Stimulated activated CD4-positive, alpha-beta T cell treated with anti-CD3 and anti-CD28 coated beads, Interleukin-15, amount 100 ng/mL, for 48 hours (primary cell): Measurements from ENCODE around the gene MIA3.

Source experiments
- DNase-seq, 2 donors: peaks; one replicate each; pipeline ENCODE4 v3.0.0-alpha.2; 2020; ENCODE audit warnings: low read depth in 2 of 2

MIA3 gene

GRCh38 chr1:222618880-222619596 lies 1.1 kb downstream of the MIA3 start:
- no peak for DNase-seq

GRCh38 chr1:222620566-222620965 lies 2.7 kb downstream of the MIA3 start:
- DNase-seq: no peak

- no peak for DNase-seq
Measured at GRCh38 chr1:222622765-222623164, 4.9 kb downstream of the MIA3 start.

GRCh38 chr1:222623458-222623857 lies 5.6 kb downstream of the MIA3 start:
- DNase-seq: no peak

GRCh38 chr1:222624214-222624613 lies 6.3 kb downstream of the MIA3 start:
- DNase-seq: no peak

- DNase-seq: no peak
Measured at GRCh38 chr1:222627232-222627631, 9.3 kb downstream of the MIA3 start.

- DNase-seq: no peak
Measured at GRCh38 chr1:222629921-222630535, 12.1 kb downstream of the MIA3 start.

- no peak for DNase-seq
Measured at GRCh38 chr1:222631611-222632208, 13.8 kb downstream of the MIA3 start.

- DNase-seq: no peak
Measured at GRCh38 chr1:222632749-222633148, 14.9 kb downstream of the MIA3 start.

- DNase-seq: peak in 1 of 2 donors; percentile 62
Measured at GRCh38 chr1:222634180-222635013, 16.5 kb downstream of the MIA3 start.

GRCh38 chr1:222641269-222641948 lies 23.5 kb downstream of the MIA3 start:
- DNase-seq: no peak

GRCh38 chr1:222642468-222642867 lies 24.6 kb downstream of the MIA3 start:
- no peak for DNase-seq

GRCh38 chr1:222643606-222643937 lies 25.7 kb downstream of the MIA3 start:
- peak in 1 of 2 donors; percentile 17 for DNase-seq

GRCh38 chr1:222643938-222644635 lies 26.2 kb downstream of the MIA3 start:
- peak; percentile 91 to 96 for DNase-seq

- DNase-seq: no peak
Measured at GRCh38 chr1:222644636-222644980, 26.7 kb downstream of the MIA3 start.

GRCh38 chr1:222652676-222653075 lies 34.8 kb downstream of the MIA3 start:
- no peak for DNase-seq

- DNase-seq: no peak
Measured at GRCh38 chr1:222653178-222653827, 35.4 kb downstream of the MIA3 start.

- peak; percentile 39 to 43 for DNase-seq
Measured at GRCh38 chr1:222654849-222655248, 37.0 kb downstream of the MIA3 start.

- no peak for DNase-seq
Measured at GRCh38 chr1:222656391-222657155, 38.7 kb downstream of the MIA3 start.

- no peak for DNase-seq
Measured at GRCh38 chr1:222657899-222658298, 40.0 kb downstream of the MIA3 start.
